Activated CD8-positive, alpha-beta memory T cell treated with anti-CD3 and anti-CD28 coated beads for 48 hours (primary cell): Measurements from ENCODE around the gene TMEM132D.

ENCODE experiments used
- DNase-seq, 3 experiments: peaks; one replicate each; pipeline ENCODE4 v3.0.0-alpha.2; 2020; ENCODE audit warnings: low read depth in 2 of 3, low spot score in 2 of 3

The TMEM132D gene

GRCh38 chr12:129467289-129467688, 436.5 kb downstream of the TMEM132D start:
- no peak for DNase-seq

- DNase-seq, result no peak
Observed at GRCh38 chr12:129466499-129466898, 437.3 kb downstream of the TMEM132D start.

GRCh38 chr12:129459886-129460285, 443.9 kb downstream of the TMEM132D start:
- DNase-seq, result no peak

DNA sequence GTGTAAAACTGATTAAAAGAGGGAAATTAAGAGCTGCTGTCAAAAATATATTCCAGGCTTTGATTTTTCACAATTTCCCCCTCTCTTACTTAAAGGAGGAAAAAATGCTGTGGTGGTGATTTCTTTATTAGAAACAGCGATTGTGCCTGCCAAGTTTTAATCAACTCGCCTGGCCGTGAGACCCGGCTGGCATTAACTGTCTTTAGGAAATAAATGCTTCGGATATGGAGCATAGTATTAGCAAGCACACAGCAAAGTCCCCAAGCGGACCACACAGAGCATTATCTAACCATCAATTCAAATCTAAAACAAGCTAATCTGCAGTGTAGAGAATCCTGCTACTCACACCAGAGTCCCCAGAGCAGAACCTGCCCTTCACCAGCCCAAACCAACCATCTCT, 457.1 kb downstream of the TMEM132D start:
- no peak for DNase-seq

- DNase-seq, result no peak
Observed at GRCh38 chr12:129440278-129440677, 463.5 kb downstream of the TMEM132D start.

- no peak for DNase-seq
Observed at GRCh38 chr12:129434790-129435189, 469.0 kb downstream of the TMEM132D start.

DNA sequence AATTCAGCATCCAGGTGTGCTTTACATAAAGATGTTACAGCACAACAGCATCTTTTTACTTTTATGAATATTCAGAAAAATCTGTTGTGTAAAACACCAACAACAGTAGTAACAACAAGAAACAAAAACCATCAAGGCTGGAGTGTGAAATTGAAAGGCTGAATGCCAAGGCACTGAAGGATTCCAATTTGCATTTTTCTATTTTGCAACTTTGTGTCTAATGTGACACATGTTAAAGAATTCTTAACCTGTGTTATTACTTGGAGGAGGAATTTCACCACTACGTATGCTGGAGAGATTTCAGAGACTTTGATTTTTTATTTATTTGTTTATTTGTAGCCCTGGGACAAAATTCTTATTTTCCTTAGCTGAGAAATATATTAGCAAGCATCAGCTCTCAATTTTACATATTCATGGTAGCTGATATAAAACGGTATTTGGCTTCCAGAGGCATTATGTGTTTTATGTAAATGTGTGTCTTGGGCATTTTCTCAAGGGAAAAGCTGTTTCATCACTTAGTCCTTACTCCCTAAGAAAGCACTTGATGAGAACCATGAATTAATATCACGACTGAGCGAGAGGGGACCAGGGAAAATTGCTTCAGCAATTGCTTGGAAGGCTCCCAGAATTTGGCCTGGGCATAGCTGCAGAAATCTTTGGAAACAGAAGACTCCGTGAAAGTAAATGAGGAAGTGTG, 475.4 kb downstream of the TMEM132D start:
- DNase-seq, result no peak

GRCh38 chr12:129423041-129423580, 480.7 kb downstream of the TMEM132D start:
- no peak for DNase-seq

DNA sequence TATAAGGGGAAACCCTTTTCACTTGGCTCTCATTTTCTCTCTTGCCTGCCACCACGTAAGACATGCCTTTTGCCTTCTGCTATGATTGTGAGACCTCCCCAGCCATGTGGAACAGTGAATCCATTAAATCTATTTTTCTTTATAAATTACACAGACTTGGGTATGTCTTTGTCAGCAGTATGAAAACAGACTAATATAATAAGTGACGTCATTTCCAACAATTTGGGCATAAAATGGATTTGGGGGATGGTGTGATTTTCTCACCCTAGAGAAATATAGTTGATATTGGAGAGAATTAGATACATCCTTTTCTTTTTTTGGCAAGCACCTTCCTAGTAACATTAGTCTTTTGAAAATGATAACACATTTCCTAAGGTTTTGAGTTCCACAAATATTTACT, 490.5 kb downstream of the TMEM132D start:
- DNase-seq, result no peak

DNA sequence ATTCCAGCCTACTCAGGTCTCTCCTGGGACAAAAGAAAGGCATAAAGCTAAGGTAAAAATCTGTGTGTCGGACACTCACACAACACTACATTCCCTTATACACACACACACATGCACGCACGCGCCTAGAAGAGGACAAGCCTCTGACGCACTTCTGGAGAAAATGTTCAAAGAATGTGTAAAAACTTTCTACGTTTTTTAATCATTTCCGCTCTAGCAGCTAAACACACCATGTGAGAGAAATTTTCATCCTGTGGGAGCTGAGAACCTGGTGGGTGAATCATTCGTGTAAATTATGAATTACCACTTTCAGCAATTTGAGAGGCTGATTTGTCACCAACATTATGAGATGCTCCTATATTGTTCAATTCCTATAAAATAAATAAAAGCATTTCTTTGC, 494.5 kb downstream of the TMEM132D start:
- DNase-seq, result no peak

DNA sequence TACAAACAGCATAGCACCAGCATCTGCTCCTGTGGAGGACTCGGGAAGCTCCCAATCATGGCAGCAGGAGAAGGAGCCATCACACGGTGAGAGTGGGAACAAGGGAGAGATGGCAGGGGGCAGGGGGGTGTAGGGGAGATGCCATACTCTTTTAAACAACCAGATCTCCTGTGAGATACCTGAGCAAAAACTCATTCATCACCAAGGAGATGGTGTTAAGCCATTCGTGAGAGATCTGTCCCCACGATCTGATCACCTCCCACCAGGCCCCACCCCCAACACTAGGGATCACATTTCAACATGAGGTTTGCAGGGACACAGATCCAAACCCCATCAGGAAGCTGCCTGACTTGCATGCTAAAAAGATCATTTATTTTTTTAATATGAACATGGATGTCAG, 499.3 kb downstream of the TMEM132D start:
- no peak for DNase-seq

- no peak for DNase-seq
Observed at GRCh38 chr12:129401572-129401971, 502.3 kb downstream of the TMEM132D start.

DNA sequence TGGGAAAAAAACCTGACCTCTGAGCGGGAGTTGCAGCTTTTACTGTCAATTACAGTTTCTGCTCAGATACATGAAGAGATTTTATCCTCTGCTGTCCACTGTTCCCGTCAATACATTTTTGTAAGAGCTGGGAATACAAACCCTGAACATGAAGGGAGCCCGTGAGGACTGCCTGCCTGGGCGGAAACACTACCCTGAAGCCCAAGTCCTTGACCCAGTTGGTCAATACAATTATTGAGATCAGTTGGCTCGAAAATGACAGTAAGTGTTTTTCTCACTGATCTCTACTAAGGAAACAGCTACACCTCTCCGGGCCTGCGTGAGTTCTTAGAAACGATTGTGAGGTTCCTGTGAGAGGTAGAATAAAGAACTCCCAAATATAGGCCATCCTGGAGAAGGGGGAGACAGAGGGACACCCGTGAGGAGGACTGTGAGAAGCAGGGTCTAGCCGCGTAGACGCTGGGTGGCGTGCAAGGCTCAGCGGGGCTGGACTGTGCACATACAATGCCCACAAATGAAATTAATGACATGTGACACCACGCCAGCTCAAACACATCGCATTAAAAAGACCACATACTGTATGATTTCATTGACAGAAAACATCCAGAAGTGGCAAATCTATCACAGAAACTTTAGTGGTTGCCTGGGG, 509.5 kb downstream of the TMEM132D start:
- DNase-seq, result no peak

- no peak for DNase-seq
Observed at GRCh38 chr12:129393357-129393937, 510.4 kb downstream of the TMEM132D start.

- no peak for DNase-seq
Observed at GRCh38 chr12:129385637-129385990, 518.2 kb downstream of the TMEM132D start.

DNA sequence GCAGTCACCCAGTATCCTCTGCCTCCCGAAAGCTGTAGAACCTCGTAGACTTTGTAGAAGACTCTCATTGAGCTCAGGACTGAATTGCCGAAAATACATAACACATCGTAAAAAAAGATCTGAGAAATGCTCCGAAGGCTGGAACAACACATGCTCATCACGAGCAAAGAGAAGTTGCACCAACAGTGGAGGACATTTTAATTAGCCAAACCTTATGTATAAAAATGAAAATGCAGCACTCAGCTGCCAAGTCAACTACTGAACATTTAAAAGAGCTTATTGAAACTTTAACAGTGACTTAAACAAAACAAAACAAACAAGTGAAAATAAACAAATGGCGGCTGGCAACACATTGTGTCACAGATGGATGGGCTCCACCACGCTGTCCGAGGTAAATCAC, 519.9 kb downstream of the TMEM132D start:
- DNase-seq, result no peak

DNA sequence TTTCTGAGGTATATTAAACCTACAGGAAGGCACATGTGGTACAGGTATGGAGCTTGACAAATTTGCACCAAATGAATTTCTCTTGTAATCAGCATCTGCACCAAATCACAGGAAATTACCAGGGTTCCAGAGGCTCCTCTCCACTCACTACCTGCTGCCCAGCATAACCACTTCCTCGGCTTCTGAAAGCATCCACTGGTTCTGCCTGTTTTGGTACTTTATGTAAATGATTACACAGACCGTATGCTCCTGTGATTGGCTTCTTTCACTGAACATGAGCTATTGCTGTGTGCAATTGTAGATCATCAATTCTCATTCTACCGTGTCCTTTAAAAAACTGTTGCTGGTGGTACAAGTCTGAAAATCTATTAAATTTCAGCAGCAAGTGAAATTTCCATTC, 522.1 kb downstream of the TMEM132D start:
- DNase-seq, result no peak

DNA sequence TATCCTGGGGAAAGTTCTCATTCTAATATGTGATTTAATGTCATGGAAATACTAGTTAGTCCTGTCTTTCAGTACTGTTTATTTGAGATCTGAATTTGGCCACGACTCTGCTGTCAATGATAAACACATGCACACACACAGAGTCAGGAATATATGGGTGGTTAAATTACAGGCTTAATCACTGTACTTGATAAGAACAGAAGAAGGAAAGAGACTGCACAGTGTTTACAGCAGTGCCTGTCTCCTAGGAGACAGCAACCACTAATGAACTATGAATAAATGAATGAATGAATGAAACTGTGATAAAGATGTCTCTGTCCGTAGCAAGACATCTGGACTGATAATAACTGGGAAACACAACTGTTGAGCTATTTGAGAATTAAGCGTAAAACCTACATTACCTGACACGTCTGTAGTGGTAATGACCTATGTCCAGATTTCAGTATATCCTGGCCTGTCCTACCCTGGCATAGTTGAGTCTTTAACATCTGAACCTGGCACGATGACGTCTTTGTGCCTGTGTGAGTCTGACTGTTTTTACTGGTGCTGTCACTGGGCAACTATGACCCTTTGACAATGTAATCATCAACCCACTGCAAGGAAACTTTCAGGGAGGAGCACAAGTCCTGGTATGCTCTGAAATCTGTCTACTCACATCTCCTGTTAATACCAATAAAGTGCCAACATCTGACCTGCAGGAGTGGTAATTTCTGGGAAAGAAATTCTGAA, 524.6 kb downstream of the TMEM132D start:
- DNase-seq, result no peak

- no peak for DNase-seq
Observed at GRCh38 chr12:129378496-129378895, 525.3 kb downstream of the TMEM132D start.

DNA sequence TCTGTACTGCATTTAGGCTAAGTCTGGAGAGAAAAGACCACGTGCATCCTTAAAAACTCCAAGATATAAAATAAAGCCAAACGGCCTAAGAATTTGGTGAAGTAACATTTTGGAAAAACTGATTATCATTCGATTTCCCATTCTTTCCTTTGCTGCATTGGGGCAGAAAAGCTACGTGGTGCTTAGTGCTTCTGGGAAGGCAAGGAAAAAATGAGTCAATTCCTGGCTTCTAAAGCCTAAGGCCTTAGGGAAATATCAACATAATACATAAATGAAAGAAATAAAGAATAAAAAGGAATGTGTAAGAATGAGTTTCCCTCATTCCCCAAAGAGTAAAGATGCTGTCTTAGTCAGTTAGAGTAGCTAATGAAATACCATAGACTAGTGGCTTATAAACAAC, 530.1 kb downstream of the TMEM132D start:
- DNase-seq, result no peak

DNA sequence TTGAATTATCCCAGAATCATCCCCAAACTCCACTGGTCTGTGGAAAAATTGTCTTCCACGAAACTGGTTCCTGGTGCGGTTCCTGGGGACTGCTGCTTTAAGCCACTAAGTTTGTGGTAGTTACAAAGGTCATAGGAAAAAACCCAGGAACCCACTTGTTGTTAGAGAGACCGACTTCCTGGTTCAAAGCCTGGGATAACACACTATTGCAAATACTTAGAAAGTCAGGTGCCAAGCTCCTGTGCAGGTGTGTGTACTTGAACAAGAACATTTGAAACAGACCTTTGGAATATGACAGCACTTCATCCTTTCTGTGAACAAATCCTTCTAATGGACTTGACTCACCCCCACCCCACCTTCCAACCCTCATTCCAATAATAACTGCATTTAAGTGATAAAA, 530.9 kb downstream of the TMEM132D start:
- DNase-seq, result no peak

DNA sequence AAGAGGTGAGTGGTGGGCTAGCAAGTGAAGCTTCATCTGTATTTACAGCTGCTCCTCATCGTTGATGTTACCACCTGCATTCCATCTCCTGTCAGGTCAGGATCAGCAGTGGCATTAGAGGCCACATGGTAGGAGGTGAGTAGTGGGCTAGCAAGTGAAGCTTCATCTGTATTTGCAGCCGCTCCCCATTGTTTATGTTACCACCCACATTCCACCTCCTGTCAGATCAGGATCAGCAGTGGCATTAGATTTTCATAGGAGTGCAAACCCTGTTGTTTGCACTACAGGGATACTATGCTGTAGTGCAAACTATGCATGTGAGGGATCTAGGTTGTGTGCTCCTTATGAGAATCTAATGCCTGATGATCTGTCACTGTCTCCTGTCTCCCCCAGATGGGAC, 531.5 kb downstream of the TMEM132D start:
- DNase-seq, result no peak
